GM21367 (cell line): Measurements from ENCODE around the gene ADCK1.
A peak's percentile ranks its signal among the peaks of the same experiment; 100 is the strongest.
"Not testable (repeated sequence)": the region's sequence is repeated elsewhere in the genome, so short reads cannot be mapped to it uniquely, and the experiment has no call there.

ENCODE experiments used
- ATAC-seq: cut with Tn5 transposase; IDR thresholded peaks from one replicate; pipeline ENCODE4 v1.9.1; 2021; ENCODE audit not compliant: unreplicated experiment

Gene ADCK1

DNA sequence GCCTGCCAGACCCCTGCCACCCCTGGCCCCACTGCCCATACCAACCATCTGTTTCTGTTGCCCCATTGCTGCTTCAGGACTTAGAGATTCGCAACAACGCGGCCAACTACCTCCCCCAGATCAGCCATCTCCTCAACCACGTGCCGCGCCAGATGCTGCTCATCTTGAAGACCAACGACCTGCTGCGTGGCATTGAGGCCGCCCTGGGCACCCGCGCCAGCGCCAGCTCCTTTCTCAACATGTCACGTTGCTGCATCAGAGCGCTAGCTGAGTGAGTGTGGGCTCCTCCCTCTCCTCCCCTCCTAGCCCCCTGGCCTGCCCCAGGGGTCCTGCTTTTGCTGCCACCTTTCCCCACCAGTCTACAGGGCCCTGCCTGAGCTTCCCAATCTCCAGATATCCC lies 131.5 kb downstream of the ADCK1 start:
- ATAC-seq = no peak

DNA sequence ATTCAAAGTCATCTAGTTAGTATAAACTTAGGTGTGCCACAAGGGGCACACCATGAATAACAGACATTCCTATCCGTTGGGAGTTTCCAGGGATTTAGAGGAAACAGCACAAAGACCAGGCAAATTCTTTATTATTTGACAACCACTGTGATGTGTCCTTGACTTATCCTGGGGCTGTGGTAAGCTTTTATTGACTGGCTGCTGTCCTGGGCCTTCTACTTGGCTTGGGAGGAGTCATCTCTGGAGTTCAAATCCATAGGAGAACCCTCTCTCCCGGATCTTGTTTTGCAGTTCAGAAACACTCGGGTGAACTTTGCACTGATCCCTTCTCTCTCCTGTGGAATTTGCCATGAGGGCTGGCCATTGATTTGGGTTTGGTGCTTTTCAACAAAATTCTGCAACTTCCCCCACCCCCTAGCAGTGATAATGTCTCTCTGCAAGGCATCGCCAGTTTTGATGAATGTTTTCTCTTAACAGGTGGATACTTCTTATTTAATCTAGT lies 136.3 kb downstream of the ADCK1 start:
- no peak for ATAC-seq

DNA sequence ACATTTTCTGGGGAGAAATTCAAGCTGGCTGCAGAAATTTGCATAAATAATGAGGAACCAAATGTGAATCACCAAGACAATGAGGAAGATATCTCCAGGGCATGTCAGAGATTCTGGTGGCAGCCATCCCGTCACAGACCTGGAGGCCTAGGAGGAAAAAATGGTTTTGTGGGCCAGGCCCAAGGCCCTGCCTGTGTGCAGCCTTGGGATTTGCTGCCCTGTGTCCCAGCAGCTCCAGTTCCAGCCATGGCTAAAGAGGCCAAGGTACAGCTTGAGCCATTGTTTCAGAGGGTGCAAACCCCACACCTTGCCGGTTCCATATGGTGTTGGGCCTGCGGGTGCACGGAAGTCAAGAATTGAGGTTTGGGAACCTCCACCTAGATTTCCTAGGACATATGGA lies 147.5 kb downstream of the ADCK1 start:
- no peak for ATAC-seq

DNA sequence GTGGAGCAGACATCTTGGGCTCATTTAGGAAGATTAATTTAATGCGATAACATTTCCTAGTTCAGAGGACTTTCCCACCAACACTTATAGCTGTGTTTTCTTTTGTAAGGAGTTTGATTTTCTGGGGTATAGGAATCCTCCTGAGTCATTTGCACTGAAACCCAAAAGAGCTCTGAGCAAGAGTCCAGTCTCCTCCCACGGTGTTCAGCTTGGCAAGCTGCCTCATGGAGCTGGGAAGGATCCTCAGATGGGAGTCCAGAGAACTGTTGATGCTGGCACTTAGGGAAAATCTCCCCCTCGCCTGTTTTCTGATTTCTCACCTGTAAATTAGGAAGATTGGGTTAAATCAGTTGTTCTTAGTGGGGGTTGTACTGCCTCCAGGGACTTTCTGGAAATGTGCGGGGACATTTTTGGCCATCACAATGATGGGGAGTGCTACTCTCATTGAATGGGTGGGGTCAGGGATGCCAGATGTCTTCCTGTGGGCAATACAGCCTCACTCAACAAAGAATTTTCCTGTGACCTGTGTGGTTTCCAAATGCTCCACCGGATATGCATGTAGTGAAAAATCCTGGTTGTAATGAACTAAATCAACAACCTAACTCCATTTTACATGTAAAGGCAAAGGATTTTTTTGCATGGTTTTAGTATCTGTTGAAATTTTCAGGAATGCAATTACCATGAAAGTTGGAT lies 150.6 kb downstream of the ADCK1 start:
- no peak for ATAC-seq

DNA sequence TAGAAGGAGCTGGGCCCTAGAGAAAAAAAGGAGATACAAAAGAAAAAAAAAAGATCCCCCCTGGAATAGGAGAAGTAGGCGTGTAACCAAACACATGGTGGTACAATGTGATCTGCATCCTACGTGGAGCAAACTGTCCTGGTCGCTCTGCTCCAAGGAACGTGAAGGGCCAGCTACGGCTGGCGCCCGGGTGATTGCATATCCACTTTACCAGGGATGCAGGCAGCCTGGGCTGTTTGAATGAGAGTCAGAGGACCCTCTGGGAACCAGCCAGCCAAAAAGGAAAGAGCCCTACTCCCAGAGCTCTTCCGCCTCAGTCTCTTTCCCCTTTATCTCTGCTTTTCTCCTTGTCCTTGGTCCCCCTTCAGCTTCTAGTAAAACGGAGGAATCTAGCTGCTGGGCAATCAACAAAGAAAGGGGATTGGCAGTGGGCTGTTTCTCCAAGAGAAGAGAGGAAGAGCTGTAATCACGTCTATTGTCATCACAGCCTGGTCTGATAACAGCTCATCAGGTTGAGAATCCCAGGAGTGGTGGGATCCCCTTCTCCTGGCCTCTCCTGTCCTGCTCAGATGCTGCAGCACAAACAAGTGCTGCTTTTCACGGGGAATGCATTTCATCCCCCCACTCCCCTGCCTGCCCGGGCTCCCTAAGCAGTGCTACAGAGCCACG lies 156.0 kb downstream of the ADCK1 start:
- no peak for ATAC-seq

DNA sequence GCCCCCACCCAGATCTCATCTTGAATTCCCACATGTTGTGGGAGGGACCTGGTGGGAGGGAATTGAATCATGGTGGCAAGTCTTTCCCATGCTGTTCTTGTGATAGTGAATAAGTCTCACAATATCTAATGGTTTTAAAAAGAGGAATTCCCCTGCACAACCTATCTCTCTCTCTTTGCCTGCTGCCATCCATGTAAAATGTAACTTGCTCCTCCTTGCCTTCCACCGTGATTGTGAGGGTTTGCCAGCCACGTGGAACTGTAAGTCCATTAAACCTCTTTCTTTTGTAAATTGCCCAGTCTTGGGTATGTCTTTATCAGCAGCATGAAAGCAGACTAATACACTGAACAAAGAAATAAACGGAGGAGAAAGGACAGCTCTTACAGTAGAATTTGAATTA lies 159.8 kb downstream of the ADCK1 start:
- ATAC-seq = not testable (repeated sequence)

DNA sequence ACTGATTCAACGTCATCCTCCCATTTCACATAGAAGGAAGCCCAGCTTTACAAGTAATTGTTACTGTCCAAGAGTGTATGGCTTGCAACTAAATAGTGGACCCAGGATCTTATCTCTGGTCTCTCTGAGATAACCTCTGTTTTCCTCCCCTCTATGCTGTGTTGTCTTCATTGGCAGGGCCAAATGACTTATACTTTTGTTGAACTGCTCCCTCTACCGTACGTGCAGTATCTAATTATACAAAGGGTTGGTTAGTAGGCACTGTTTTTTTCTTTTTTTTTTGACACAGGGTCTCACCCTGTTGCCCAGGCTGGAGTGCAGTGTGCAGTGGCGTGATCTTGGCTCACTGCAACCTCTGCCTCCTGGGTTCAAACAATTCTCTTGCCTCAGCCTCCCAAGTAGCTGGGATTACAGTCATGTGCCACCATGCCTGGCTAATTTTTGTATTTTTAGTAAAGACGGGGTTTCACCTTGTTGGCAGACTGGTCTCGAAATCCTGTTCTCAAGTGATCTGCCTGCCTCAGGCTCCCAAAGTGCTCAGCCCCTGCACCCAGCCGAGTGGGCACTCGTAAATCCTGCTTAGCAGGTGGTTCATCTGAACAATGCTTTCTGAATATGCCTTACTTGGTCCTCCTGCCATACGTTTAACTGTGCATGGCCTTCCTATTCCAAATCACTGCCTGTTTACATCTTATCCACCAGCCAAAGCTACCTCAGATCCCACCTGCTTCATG lies 162.1 kb downstream of the ADCK1 start:
- no peak for ATAC-seq

DNA sequence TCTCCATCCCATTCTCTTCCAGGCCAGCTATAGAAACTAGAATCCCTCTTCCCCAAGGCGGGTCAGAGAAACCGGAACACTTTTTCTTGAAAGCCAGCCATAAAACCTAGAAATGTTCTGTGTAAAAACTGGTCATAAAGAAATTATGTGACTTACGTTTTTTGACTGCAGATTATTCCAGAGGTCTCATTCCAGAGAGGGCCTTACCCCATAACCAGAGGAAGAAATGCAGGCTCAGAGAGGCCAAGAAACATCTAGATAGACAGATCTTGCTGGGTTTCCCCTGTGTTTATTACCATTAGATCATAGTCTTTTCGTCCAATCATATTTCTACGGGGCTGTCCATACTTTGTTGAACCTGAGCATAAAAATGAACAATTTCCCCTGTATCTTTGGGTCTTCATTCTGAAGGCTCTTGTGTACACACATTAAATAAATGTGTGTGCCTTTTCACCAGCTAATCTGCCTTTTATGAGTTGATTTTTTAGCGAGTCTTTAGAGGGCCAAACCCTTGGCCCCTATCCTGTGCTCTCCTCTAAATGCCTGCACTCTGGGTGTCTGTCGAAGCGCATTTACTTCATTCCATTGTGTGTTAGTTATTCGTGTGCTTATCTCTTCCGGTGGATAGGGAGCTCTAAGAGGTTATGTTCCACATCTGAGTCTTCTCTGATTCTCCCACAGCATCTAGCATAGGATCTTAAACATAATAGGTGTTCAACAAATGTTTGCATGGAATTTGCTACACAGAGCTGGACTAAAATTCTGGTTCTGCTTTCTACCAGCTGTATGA lies 163.0 kb downstream of the ADCK1 start:
- no peak for ATAC-seq

DNA sequence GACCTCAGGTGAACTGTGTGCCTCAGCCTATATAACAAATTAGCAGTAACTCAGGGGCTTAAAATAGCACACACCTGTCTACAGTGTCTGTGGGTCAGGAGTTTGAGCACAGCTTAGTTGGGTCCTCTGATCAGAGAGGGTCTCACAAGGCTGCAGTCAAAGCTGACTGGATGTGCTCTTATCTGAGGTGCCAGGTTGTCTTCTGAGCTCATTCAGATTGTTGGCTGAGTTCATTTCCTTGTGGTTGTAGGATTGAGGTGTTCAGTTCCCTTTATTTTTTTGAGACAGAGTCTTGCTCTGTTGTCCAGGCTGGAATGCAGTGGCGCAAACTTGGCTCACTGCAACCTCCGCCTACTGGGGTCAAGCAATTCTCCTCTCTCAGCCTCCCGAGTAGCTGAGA lies 164.7 kb downstream of the ADCK1 start:
- ATAC-seq = no peak

DNA sequence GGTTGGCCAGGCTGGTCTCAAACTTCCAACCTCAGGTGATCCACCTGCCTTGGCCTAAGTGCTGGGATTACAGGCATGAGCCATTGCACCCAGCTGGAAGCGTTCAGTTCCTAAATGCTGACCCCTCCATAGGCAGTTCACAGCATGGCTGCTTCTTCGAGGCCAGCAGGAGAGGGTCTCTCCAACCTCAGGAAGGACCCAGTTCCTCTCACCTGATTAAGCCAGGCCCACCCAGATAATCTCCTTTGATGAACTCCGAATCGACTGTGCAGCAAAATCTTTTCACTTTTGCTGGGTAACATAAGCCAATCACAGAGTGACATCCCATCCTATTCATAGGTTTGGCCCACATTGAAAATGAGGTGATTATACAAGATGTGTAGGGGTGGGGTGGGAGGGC lies 165.1 kb downstream of the ADCK1 start:
- no peak for ATAC-seq

DNA sequence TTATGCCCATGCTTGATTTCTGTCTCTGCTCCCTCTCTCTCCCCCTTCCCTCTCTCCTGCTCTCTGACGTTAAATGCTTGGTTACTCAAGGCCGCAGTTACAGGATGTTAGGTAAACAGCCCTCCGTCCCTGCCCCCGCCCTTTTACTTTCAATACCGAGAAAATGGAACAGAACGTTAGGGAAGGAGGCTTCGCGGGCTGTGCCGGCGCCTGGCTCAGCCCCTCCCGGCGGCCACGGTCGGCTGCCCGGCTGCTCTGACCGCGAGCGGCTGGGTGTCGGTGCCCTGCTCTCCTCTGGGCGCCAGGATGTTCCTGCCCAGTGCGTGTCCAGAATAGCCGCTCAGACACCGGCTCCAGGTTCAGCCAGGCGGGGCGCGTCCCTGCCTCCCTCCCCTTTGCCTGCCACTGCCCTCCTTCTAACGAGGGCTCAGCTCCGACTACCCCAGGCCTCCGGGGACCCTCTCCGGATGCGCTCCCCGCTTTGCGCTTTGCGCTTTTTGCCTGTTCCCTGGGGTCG lies 166.1 kb downstream of the ADCK1 start:
- peak; percentile 93 for ATAC-seq

DNA sequence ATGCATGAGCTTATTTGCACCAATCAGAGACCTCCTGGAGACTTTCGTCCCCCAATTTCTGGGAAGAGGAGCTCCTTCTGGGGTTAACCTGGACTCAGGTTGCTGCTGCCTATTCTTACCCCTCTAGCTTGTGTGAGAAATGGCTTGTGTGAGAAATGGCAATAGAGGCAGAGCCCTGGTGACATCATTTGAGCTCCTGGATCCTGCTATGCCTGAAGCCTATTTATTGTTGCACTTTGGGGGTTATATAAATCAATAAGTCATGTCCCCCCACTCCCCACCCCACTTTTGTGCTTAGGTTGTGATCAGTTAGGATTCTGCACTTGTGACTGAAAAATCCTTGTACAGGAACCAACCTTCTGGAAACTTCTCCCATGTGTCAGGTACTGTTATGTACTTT lies 167.2 kb downstream of the ADCK1 start:
- ATAC-seq = no peak

DNA sequence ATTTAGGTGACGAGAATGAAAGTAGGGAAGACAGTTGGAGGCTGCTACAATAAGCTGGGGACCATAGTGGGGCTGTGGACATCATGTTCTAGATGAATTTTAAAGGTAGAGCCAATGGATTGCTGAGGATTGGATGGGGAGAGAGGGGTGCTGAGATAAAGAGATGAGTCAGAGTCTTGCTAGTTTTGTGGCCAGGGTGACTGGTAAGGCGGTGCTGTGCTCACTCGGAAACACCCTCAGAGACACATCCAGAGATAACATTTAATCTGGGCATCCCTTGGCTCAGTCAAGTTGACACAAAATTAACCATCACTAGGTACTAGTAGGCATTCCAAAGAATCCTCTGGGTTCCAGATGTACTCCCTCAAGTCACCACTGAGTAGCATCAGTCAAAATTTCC lies 170.7 kb downstream of the ADCK1 start:
- no peak for ATAC-seq

DNA sequence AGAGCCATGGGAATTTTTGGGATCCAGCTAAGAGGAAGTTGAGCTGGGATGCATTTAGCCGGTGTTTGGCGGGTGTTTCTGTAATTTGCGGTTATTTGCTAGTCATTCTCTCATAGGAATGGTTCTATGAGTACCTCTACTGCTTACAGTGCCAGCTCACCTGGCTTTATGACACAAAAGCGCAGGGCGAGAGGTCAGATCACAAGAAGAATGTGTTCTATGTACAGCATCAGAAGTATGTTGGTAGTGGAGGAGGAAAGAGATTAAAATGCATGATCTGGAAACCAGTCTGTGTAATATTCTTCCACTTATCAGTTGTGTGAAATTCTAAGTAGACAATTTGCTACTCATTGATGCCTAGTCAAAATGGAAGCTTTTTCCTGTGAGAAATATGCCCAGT lies 173.3 kb downstream of the ADCK1 start:
- no peak for ATAC-seq

DNA sequence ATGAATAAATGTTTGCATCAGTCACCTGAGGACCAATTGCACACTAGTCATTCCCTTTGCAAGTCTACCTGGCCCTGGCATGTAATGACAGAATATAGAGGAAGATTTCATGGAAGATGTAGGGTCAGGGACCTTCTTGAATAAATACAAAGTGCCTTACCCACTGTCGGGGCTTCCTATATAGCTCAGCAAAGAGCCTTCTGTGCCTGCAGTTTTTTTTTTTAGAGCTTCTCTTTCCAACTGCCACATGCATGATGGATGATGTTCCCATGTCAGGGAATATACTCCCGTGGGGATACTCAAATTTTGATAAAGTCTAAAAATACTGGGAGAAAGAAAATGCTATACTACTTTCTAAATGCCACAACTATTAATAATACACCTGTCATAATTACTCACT lies 176.7 kb downstream of the ADCK1 start:
- no peak for ATAC-seq

DNA sequence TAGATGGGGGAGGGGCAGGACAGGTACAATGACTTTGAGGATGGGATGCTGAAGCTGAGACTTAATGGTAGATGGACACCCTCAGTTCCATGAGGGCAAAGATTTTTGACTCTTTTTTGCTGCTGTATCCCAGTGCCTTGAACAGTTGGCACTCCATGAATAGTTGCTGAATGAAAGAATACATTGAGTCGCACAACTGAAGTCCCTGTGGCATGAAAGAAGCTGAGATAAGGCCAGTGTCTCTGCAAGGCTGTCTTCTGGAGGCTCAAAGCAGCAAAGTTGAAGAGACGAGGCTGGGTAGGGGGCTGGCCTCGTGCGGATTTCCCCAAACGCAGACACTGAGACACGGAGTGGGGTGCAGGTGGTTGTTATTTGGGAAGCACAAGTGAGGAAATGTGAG lies 179.3 kb downstream of the ADCK1 start:
- ATAC-seq = no peak

DNA sequence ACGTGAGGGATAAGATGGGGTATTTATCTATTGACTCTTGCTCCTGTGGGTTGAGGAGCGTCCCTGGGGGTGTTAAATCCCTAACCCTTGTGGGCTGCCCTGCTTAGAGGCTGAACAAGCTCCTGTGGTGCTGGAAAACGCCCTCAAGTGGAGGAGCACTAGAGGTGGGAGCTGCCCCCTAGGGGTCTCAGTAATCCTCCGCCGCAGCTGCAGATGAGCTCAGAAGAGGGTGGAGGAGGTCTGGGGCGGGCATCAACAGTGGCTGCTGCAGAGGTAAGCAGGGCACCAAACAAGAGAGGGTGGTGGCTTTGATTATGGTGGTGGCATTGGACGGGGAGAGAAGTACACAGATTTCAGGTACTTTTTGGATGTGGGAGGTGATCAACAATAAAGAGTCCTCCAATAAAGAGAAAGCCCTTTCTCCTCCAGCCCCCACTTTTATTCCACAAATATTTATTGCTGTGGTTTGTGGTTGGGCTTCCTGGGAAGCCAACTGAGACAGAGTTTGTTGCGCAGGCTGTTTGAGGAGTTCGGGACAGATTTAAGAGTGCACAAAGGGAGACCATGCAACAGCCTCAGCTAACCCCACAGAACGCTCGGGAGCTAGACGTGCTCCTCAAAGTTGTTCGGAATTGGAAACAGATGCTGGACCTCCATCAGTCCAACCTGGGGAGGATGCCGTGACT lies 179.9 kb downstream of the ADCK1 start:
- no peak for ATAC-seq

DNA sequence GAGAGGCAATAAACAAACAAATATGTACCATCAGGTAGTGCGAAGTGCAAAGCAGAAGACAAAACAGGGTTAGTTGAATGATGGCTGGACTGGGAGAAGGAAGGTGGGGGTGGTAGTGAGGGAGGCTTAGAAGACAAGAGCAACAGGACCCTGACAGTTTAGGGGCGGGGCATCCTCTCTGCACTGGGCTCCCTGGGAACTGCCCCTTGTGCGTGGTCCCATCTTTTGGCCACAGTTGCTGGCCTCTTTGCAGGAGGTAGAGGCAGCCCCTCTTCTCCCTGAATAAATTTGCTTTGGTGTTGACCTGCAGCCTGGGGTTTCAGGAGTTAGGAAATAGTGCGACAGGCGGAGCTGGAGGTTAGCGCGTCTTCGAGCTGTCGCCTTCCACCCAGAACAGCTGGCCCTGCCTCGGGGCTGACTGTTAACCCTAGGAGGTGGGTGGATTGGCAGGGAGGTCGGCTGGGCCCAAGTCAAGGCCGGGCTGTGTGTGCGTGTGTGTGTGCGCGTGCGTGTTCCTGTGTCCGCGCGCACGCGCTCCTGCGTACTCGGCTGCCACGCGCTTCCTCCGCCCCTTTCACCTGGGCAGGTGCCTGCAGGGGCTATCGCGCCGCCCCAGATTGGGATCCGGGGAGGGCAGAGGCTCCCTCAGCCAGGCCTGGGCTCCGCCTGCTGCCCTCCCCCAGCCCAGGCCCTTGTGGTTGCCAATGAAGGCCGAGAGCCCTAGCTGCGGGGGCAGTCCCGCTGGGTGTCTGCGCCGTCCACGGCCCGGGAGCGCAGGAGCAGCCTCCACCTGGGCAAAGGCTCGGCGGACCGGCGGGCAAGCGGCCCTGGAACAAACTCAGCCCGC lies 180.8 kb downstream of the ADCK1 start:
- ATAC-seq = no peak
